ENCODE data around the gene TMEM150C.
"Not testable (repeated sequence)": the region's sequence is repeated elsewhere in the genome, so short reads cannot be mapped to it uniquely, and the experiment has no call there.

TMEM150C gene

DNA sequence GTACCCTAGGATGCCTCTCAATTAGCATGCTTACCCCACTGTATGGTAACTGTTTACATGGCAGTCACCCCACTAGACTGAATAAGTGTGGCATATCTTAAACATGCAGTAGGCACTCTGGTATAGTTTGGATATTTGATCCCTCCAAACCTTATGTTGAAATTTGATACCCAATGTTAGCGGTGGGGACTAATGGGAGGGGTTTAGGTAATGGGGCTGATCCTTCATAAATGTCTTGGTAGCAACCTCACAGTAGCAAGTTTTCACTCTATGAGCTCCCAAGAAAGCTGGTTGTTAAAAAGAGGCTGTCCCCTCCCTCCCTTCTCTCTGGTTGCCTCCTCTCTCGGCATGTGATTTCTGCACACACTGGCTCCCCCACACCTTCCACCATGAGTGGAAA lies 10.1 kb downstream of the TMEM150C start (continued):
- TF ChIP-seq, protein P1, sequence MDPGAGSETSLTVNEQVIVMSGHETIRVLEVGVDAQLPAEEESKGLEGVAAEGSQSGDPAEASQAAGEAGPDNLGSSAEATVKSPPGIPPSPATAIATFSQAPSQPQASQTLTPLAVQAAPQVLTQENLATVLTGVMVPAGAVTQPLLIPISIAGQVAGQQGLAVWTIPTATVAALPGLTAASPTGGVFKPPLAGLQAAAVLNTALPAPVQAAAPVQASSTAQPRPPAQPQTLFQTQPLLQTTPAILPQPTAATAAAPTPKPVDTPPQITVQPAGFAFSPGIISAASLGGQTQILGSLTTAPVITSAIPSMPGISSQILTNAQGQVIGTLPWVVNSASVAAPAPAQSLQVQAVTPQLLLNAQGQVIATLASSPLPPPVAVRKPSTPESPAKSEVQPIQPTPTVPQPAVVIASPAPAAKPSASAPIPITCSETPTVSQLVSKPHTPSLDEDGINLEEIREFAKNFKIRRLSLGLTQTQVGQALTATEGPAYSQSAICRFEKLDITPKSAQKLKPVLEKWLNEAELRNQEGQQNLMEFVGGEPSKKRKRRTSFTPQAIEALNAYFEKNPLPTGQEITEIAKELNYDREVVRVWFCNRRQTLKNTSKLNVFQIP (CRISPR knock-in tag; IDR thresholded peaks at IDR 0.05; ENCODE audit: borderline replicate concordance, low read depth) = no peak

DNA sequence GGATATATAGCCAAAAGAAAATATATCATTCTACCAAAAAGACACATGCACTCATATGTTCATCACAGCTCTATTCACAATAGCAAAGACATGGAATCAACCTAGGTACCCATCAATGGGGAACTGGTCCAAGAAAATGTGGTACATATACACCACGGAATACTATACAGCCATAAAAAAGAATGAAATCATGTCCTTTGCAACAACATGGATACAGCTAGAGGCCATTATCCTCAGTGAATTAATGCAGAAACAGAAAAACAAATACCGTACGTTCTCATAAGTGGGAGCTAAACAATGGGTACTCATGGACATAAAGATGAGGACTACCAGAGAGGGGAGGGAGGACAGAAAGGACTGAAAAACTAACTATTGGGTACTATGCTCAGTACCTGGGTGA lies 13.9 kb downstream of the TMEM150C start:
- not testable (repeated sequence) for ATAC-seq
- TF ChIP-seq ZNF8 (CRISPR knock-in tag; IDR thresholded peaks at IDR 0.05) = 0 out of 2 replicates have a peak, but pooled peaks have one; percentile 11

DNA sequence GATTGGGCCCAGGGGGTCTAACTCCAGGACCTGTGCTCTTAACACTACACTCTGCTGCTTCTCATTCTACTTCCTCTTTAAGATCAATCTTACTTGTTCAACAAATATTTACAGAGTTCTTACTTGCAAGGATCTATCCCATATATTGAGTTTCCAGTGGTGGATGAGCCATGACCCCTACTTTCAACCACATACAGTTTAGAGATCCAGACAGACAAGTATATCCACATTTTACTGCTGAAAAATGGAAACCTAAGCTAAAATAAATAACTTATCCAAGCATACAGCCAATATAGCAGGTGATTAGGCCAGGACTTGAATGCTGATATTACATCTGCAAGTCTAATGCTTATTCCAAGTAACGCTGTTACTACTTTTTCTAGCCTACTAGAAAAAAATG lies 18.7 kb downstream of the TMEM150C start:
- no peak for TF ChIP-seq CSDC2 (CRISPR knock-in tag; IDR thresholded peaks at IDR 0.05)
- TF ChIP-seq TCF4 (CRISPR knock-in tag; IDR thresholded peaks at IDR 0.05; ENCODE audit: borderline replicate concordance) = no peak
- TF ChIP-seq ZFP30 (CRISPR knock-in tag; IDR thresholded peaks at IDR 0.05) = no peak
- TF ChIP-seq ESRRG (CRISPR knock-in tag; IDR thresholded peaks at IDR 0.05) = no peak
- TF ChIP-seq ZFP3 (CRISPR knock-in tag; IDR thresholded peaks at IDR 0.05) = no peak
- no peak for TF ChIP-seq BACH2 (CRISPR knock-in tag; IDR thresholded peaks at IDR 0.05; ENCODE audit: borderline replicate concordance)
- no peak for TF ChIP-seq ZNF565 (CRISPR knock-in tag; conservative IDR thresholded peaks at IDR 0.05; ENCODE audit: low read depth)
- TF ChIP-seq, protein P2, sequence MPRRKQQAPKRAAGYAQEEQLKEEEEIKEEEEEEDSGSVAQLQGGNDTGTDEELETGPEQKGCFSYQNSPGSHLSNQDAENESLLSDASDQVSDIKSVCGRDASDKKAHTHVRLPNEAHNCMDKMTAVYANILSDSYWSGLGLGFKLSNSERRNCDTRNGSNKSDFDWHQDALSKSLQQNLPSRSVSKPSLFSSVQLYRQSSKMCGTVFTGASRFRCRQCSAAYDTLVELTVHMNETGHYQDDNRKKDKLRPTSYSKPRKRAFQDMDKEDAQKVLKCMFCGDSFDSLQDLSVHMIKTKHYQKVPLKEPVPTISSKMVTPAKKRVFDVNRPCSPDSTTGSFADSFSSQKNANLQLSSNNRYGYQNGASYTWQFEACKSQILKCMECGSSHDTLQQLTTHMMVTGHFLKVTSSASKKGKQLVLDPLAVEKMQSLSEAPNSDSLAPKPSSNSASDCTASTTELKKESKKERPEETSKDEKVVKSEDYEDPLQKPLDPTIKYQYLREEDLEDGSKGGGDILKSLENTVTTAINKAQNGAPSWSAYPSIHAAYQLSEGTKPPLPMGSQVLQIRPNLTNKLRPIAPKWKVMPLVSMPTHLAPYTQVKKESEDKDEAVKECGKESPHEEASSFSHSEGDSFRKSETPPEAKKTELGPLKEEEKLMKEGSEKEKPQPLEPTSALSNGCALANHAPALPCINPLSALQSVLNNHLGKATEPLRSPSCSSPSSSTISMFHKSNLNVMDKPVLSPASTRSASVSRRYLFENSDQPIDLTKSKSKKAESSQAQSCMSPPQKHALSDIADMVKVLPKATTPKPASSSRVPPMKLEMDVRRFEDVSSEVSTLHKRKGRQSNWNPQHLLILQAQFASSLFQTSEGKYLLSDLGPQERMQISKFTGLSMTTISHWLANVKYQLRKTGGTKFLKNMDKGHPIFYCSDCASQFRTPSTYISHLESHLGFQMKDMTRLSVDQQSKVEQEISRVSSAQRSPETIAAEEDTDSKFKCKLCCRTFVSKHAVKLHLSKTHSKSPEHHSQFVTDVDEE (CRISPR knock-in tag; IDR thresholded peaks at IDR 0.05) = no peak
- no peak for TF ChIP-seq ZNF70 (CRISPR knock-in tag; IDR thresholded peaks at IDR 0.05)
- TF ChIP-seq, protein P3, sequence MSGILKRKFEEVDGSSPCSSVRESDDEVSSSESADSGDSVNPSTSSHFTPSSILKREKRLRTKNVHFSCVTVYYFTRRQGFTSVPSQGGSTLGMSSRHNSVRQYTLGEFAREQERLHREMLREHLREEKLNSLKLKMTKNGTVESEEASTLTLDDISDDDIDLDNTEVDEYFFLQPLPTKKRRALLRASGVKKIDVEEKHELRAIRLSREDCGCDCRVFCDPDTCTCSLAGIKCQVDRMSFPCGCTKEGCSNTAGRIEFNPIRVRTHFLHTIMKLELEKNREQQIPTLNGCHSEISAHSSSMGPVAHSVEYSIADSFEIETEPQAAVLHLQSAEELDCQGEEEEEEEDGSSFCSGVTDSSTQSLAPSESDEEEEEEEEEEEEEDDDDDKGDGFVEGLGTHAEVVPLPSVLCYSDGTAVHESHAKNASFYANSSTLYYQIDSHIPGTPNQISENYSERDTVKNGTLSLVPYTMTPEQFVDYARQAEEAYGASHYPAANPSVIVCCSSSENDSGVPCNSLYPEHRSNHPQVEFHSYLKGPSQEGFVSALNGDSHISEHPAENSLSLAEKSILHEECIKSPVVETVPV (CRISPR knock-in tag; IDR thresholded peaks at IDR 0.05) = no peak
- TF ChIP-seq, protein P4, sequence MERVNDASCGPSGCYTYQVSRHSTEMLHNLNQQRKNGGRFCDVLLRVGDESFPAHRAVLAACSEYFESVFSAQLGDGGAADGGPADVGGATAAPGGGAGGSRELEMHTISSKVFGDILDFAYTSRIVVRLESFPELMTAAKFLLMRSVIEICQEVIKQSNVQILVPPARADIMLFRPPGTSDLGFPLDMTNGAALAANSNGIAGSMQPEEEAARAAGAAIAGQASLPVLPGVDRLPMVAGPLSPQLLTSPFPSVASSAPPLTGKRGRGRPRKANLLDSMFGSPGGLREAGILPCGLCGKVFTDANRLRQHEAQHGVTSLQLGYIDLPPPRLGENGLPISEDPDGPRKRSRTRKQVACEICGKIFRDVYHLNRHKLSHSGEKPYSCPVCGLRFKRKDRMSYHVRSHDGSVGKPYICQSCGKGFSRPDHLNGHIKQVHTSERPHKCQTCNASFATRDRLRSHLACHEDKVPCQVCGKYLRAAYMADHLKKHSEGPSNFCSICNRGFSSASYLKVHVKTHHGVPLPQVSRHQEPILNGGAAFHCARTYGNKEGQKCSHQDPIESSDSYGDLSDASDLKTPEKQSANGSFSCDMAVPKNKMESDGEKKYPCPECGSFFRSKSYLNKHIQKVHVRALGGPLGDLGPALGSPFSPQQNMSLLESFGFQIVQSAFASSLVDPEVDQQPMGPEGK (CRISPR knock-in tag; IDR thresholded peaks at IDR 0.05; ENCODE audit: borderline replicate concordance) = no peak
- TF ChIP-seq OSR1 (CRISPR knock-in tag; IDR thresholded peaks at IDR 0.05) = no peak
- TF ChIP-seq, protein P5, sequence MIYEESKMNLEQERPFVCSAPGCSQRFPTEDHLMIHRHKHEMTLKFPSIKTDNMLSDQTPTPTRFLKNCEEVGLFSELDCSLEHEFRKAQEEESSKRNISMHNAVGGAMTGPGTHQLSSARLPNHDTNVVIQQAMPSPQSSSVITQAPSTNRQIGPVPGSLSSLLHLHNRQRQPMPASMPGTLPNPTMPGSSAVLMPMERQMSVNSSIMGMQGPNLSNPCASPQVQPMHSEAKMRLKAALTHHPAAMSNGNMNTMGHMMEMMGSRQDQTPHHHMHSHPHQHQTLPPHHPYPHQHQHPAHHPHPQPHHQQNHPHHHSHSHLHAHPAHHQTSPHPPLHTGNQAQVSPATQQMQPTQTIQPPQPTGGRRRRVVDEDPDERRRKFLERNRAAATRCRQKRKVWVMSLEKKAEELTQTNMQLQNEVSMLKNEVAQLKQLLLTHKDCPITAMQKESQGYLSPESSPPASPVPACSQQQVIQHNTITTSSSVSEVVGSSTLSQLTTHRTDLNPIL (CRISPR knock-in tag; IDR thresholded peaks at IDR 0.05; ENCODE audit: low read depth) = no peak
- no peak for TF ChIP-seq SNAI2 (CRISPR knock-in tag; IDR thresholded peaks at IDR 0.05)
- no peak for TF ChIP-seq PPARA (CRISPR knock-in tag; IDR thresholded peaks at IDR 0.05; ENCODE audit: borderline replicate concordance)
- TF ChIP-seq ISL1 (CRISPR knock-in tag; IDR thresholded peaks at IDR 0.05) = no peak
- TF ChIP-seq ZNF8 (CRISPR knock-in tag; IDR thresholded peaks at IDR 0.05) = no peak
- TF ChIP-seq ARNTL (CRISPR knock-in tag; IDR thresholded peaks at IDR 0.05; ENCODE audit: borderline replicate concordance, low read depth) = no peak
- no peak for TF ChIP-seq TOX (CRISPR knock-in tag; IDR thresholded peaks at IDR 0.05; ENCODE audit: borderline replicate concordance)
- TF ChIP-seq RARB (CRISPR knock-in tag; IDR thresholded peaks at IDR 0.05) = no peak
- no peak for ATAC-seq

DNA sequence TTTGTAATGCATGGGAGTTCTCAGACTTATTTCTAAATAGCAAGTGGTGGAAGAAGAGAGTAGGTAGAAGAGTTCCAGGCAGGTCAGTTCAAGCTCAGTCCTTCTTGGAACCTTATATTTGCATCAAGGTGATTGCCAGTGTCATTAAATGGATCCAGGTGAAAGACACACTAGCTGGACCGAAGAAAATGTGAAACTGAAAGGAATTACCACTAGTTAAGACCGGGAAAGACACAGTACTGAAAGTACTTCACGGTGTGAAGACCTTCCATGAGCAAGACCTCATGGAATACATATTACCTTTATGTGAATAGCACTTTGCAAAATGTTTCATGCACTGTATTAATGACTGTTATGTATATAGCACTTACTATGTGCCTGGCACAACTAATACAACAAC lies 19.1 kb downstream of the TMEM150C start:
- ATAC-seq = no peak
- TF ChIP-seq ZNF565 (CRISPR knock-in tag; conservative IDR thresholded peaks at IDR 0.05; ENCODE audit: low read depth) (no peak), BACH2 (CRISPR knock-in tag; IDR thresholded peaks at IDR 0.05; ENCODE audit: borderline replicate concordance) (no peak), TCF4 (CRISPR knock-in tag; IDR thresholded peaks at IDR 0.05; ENCODE audit: borderline replicate concordance) (no peak), GLIS3 (CRISPR knock-in tag; IDR thresholded peaks at IDR 0.05) (no peak), ESRRG (CRISPR knock-in tag; IDR thresholded peaks at IDR 0.05) (no peak)
- TF ChIP-seq, protein P3 (CRISPR knock-in tag; IDR thresholded peaks at IDR 0.05) = no peak
- TF ChIP-seq, protein P5 (CRISPR knock-in tag; IDR thresholded peaks at IDR 0.05; ENCODE audit: low read depth) = no peak
- TF ChIP-seq, protein P2 (CRISPR knock-in tag; IDR thresholded peaks at IDR 0.05) = no peak
